ENCODE results near the gene SDE2.
A peak's percentile ranks its signal among the peaks of the same experiment; 100 is the strongest.
"Not testable (repeated sequence)": the region's sequence is repeated elsewhere in the genome, so short reads cannot be mapped to it uniquely, and the experiment has no call there.

Gene SDE2

DNA sequence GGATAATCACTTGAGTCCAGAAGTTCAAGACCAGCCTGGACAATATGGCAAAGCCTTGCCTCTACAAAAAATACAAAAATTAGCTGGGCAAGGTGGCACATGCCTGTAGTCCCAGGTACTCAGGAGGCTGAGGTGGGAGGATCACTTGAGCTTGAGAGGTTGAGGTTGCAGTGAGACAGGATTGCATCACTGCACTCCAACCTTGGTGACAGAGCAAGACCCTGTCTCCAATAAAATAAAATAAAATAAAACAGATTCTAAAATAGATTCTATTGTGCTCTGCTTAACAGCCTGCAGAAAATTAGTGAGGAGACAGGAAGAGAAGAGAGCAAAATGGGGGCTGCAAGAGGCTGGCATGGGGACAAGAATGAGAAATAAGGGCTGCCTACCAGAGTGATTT, 7.5 kb upstream of the SDE2 start:
- no peak for DNase-seq (ENCODE audit: low spot score)

DNA sequence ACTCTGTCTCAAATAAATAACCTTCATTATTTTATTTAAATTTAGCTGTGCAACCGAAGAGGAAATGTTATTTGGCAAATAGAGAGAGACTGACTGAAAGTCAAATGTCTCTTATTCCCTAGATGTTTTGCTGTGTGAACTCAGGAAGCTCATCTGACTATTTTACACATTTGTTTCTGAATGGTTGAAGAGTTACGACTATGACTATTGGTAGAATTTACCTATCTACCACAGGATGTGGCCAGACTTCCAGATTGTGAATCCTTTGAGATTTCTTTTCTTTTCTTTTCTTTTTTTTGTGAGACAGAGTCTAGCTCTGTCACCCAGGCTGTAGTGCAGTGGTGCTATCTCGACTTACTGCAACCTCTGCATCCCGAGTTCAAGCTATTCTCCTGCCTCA, 5.3 kb upstream of the SDE2 start:
- DNase-seq (ENCODE audit: low spot score): no peak

- no peak for DNase-seq (ENCODE audit: low spot score)
These were observed 4.5 kb upstream of the SDE2 start for GRCh38 chr1:226003502-226004170.

DNA sequence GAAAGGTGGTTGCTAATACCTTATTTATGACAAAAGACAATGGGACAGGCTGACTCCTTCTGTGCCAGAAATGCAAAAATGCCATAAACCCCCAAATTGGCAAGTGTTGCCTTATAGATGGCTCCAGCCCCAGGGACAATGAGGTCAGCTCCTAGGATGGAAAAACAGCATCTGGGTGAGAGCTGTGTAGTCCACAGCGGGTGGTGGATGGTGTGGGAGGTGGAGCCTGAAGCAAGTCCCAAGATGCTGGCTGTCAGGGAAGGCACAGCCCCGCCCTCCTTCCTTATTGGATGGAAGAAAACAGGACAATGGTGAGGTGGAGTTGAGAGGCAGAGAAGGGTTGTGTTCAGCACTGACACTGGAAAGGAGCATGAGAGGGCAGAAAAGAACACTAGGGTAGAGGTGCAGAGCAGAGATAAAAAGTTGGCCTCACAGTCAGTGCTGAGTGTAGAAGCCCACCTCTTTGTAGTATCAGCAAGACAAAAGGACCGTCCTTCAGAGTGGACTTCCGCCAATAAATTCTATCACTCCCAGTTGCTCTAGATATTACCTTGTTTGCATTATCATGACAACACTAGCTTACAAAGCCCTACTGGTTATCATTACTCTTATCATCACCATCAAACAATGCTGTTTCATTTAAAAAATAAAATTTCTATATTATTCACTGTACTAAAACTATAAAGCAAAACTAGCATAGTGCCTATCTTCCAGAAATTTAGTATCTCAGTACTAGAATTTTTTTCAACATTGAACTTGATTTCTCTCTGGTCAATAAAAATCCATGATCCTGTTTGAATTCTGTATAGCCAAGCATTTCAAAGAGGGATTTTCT, 3.7 kb upstream of the SDE2 start:
- DNase-seq (ENCODE audit: low spot score): no peak

GRCh38 chr1:226001963-226002666, 3.0 kb upstream of the SDE2 start:
- no peak for DNase-seq (ENCODE audit: low spot score)

- no peak for DNase-seq (ENCODE audit: low spot score)
These were observed 1.9 kb upstream of the SDE2 start for GRCh38 chr1:226001088-226001487.

DNA sequence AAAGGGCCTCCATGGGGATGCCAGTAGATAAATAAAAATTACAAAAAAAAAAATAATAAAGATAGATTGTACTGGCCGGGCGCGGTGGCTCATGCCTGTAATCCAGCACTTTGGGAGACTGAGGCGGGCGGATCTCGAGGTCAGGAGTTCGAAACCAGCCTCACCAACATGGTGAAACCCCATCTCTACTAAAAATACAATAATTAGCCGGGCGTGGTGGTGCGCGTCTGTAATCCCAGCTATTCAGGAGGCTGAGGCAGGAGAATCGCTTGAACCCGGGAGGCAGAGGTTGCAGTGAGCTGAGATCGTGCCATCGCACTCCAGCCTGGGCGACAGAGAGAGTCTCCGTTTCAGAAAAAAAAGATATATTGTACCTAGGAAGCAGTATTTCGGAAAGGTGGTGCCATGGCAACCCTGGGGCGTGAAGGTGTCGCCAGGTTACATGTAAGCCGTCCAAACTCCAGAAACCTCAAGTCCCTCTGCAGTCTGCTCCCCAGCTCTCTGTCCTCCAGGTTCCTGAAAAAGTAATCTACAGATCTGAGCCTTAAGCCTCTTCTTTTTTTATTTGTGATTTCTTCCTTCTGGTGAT, 1.4 kb upstream of the SDE2 start:
- DNase-seq (ENCODE audit: low spot score): not testable (repeated sequence)

GRCh38 chr1:225999912-226000337, 782 bp upstream of the SDE2 start:
- DNase-seq (ENCODE audit: low spot score): no peak

DNA sequence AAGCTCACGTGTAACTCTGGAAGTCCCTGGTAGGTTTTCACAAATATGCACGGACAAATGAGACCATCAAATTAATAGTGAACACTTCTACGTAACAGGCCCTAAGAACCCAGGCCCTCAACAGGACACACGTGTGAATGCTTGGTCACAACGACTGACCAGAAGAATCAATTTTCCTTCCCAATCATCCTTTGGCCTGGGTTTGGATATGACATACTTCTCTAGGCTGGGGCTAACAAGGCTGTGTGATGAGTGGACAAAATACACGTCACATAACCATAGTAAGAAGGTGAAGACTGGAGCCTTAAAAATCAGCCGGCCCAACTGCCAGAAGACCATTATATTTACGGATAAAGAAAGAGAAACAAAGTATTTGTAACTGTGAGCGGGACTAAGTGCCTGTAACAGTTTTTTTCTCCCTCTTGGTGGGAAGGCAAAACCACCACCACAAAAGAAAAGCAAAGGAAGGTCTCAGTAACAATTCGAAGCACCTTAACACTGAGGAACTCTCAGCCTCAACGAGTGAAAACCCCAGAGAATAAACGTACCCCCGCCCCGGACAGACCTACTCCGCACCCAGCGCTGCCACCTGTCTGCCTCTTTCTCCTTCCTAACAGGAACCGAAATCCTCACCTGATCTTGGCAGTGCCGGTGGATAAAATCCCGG, 450 bp downstream of the SDE2 start:
- no peak for DNase-seq (ENCODE audit: low spot score)

DNA sequence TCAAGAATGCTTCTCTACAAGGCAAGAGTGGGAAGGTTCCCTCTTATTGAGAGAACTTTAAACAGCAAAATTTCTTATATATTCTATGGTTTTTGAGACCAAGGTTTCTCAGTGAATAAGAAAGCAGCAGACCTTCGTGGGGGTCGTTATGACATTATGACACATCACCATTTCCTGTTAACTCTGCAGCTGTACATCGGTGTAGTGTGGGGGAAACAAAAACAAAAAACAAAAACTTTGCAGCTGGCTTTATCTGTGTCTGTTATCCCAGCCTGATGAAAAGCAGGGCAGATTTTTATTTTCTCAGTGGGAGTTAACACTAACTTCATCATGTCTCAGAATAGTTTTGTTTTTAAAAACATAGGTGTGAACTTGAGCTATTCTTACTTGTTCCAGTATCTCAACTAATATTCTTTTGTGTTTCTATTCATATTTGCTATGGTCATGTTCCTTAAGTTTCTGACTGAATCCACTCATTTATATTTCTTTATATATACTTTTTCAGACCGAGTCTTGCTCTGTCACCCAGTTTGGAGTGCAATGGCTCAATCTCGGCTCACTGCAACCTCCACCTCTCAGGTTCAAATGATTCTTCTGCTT, 2.1 kb downstream of the SDE2 start:
- no peak for DNase-seq (ENCODE audit: low spot score)

DNA sequence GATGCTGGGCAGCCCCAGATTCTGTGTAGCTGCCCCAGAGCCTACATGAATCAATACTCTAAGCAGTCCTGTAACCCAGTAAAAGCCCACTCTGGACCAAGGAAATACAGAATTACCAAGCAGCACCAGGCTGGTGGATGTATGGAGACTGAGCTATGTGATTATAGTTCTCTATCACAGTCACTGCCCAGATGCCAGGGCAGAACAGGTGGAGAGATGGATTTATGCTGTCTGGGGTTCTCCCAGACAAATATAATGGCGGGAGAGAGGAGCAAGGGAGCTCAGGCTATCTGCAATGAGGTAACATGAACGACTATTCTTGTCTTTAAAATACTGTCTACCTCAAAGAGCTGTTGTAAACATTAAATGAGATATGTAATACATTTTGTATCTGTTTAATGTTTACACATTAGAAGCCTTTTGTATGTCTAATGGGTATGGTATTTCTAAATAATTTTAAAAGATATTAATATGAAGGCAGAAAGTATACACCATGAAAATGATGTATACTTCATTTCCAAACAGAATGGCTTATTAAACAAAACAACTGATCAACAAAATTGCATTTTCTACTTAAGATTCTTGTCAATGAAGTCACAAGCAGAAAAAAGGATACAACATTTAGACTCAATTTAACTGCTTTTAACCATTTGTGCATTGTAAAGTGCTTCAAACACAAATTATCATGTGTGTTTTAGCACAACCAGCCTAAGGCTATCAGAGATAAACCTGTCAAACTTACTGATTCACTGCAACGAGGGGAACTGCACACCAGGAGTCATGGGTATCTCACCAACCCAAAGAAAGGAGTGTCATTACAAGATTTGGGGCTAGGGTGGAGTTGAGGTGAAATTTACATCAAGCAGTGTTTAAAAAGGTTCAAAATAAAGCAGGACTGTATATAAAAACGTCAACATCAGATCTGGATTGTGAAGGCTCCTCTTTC, 3.0 kb downstream of the SDE2 start:
- DNase-seq (ENCODE audit: low spot score): no peak

GRCh38 chr1:225990705-225991464, 8.3 kb downstream of the SDE2 start:
- no peak for DNase-seq (ENCODE audit: low spot score)

- DNase-seq (ENCODE audit: low spot score): peak; percentile 49
These were observed 11.4 kb downstream of the SDE2 start for GRCh38 chr1:225987491-225988316.

DNA sequence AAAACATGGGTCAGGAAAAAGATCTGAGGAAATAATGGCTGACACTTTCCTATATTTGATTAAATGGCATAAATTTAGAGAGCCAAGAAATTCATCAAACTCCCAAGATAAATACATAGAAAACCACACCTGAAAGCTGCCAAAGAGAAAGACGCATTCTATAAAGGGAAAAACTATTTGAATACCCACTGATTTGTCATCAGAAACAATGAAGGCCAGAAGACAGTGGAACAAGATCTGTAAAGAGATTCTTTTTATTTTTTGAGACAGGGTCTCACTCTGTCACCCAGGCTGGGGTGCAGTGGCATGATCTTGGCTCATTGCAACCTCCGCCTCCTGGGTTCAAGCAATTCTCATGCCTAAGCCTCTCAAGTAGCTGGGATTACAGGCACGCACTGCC, 17.4 kb downstream of the SDE2 start:
- DNase-seq (ENCODE audit: low spot score): no peak

GRCh38 chr1:225980005-225980836, 18.9 kb downstream of the SDE2 start:
- no peak for DNase-seq (ENCODE audit: low spot score)

DNA sequence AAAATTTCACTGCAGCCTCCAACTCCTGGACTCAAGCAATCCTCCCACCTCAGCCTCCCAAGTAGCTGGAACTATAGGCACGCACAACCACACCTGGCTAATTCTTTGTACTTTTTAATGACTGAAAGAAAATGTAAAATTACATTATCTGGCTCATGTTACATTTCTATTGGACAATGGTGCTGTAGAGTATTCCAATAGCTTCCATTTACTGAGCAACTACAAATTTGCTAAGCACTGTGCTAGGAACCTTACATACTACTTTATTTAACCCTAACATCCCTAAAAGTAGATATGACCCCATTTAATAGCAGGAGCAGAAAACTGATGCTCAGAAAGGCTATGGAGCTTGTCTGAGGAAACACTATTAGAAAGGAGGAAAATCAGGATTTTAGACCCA, 19.7 kb downstream of the SDE2 start:
- DNase-seq (ENCODE audit: low spot score): no peak

- DNase-seq (ENCODE audit: low spot score): no peak
These were observed 21.0 kb downstream of the SDE2 start for GRCh38 chr1:225977937-225978748.
